NOMO-1 treated with dmso at 0.1 percent for 144 hours (cell line): Measurements from ENCODE around the gene DYNC1I1.
A peak's percentile ranks its signal among the peaks of the same experiment; 100 is the strongest.

ENCODE experiments used
- DNase-seq: peaks from one replicate; lab custom pipeline; 2025; ENCODE audit not compliant: unreplicated experiment; lab: John Stamatoyannopoulos, UW

The DYNC1I1 gene

DNA sequence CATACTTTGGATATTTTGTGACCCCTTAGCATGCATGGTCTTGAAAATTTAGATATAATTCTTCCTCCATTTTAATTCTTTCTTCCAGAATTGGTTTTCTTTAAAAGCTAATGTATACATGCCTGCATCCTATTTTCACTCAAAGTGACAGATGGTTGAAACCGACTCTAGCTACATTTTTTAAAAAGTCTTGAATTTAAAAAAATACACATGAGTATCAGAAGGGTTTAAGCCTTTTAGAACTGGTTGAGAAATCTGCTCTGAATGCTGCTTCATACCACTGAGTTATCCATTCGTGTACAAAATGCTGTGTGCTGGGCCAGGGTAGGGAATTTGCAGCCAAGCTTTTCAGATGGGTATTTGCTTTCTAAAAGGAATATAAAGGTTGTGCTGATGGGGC is 16.5 kb downstream of the DYNC1I1 start:
- no peak for DNase-seq

DNA sequence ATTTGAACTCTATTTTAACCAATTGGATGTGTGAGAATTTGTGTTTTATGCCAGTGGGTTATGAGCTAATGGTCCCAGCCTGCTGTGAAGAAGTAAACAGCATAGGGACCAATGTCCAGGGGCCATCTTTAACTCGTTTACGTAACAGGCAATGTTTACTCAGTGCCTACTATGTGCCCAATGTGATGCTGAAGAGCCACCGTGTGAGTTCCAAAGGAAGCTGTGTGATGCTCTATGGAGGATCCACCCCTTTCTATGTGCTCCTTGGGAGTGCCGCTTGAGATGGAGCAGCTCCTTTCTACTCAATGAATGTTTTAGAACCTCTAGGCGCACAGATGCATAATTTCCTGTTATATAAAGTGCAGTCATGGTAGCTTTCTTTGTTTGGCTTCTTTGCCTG is 21.3 kb downstream of the DYNC1I1 start:
- no peak for DNase-seq

DNA sequence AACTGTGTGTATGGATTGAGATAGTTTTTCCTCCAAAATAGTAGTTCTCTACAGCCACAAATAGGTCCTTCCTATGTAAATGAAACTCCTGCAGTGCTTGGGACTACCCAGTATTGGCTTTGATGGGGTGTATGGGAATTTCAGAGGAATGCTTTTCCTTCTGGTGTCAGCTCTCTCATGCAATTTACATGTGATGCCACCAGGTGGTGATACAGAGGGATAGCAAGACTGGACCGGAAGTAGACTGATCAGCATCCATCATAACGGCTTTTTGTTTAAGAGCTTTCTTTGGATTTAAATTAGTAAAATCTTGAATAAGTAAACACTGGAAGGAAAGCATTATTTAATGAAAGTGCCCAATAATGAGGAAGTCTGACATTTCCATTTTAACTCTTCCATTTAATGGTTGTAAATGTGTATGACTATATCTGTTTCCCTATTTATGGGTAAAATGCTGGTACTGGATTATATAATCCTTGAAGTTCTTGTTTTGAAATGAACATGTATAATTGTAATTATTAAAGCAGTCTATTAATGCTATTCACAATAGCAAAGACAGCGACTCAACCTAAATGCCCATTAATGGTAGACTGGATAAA is 22.7 kb downstream of the DYNC1I1 start:
- no peak for DNase-seq

DNA sequence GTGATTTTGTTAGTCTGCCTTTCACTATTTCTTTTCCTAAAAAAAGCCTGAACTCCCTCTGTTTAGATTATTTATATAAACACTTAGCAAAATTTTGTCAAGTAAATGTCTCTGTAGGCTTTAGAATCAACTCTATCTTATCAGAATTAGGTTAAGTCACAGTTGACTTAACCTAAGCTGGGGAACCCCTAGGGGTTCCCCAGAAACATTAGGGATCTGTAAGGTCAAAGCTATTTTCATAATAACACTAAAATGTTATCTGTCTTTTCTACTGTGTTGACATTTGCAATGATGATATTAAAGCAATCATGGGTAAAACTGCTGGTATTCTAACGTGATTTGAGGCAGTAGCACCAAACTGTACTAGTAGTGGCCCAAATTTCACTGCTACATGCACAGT is 24.3 kb downstream of the DYNC1I1 start:
- no peak for DNase-seq

DNA sequence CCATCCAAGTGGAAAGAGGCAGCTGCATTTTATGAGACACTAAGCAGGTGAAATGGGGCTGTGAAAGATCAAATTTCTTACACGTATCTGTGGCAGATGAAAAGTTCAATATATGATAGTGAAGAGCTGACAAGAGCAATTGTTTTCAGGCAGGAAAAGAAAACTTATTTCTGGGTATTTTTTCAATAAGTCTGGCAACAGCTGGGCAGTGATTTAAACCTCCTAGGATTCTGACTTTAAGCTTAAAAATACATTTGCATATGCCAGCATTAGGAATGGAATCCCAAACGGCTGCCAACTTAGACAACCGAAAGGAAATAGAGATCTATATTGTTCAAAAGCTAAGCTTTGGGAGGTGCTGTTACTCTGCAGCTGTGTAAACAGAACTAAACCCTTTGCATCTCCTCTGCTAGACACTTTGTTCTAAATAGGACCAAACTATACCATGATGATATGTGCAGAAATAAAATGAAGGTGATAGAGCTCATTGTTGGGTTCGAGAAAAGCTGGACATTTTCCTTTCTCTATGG is 26.1 kb downstream of the DYNC1I1 start:
- no peak for DNase-seq

DNA sequence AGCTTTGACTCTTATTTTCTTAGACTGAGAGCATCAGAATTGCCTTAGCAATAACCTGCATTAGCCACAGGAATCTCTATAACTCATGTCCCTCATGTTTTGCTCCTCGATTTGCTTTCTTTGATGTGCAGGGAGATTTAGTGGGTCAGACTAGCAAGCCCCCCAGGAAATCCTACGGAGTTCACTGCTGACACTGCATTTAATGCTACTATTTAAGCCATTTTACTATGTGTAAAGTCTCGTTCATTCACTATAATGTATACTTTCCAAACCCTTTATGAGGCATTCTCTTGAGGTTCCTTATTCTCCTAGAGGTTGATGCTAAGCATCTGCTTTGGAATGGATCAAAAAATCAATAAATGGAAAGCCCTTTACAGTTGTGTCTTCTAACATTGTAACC is 28.4 kb downstream of the DYNC1I1 start:
- no peak for DNase-seq

DNA sequence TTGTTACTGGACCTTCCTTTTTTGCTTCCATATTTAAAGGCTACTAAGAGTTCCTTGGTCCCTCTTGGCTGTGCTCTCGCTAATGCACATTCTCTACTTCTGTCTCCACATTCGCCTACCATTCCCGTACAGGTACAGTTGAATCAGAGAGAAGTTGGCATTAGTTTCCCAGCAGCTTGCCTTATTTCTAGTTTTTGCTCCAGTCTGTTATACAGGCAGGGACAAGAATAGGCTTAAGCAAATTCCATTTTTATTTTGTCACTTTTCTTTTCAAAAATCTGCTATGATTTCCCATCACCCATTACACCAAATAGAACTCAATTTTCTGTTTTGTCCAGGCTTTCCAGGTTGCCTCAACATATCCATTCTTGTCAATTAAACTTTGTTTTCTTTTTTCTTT is 29.9 kb downstream of the DYNC1I1 start:
- no peak for DNase-seq

DNA sequence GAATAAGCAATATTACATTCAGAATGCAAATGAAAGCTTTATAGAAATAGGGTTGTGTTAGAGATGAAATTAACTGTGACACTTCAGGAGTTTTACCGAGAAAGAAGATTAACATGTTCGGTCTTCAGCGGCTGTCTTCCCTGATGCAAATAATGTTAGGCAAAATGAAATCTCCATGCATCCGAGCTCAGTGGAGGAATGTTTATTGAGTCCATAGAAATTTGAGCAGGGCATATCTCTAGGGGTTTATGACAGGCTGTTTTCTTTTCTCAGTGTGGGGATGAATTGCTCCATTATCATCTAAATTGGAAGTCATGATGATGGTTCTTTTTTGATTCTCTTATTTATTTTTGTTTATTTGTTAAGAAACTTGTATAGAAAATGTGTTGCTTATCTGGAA is 31.7 kb downstream of the DYNC1I1 start:
- DNase-seq, result no peak

DNA sequence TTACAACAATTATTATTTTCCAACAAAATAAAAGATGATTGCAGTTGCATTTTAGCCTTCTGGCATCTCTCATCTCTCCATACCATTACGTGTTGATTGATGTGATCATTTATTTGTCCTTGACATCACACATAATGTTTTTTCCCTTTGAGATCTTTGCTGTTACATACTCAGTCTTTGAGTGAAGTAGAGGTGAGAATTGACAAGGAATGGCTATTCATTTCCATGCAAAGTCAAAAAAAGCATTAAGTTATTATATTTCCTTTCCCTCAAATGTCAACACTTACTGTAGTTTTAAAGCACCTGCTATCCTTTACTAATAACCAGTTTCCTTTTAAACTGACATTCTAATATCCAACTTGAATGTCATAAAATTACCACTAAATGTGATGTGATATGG is 33.6 kb downstream of the DYNC1I1 start:
- no peak for DNase-seq

DNA sequence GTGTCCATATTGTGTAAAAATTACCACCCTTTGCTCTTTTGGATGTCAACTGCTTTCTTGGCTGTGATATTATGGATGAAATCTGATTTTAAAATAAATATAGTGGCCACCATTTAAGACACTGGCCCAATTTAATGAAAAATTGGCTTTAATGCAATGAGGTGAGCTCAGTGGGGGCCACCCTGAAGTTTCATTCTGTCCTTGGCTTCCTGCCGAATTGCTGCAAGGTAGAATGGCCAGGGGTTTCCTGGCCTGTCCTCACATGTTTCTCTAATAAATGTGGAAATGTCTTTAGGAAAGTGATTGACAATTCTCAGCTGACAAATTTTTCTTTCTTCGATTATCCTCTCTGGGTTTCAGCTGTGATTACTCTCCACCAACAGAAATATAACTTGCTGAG is 36.0 kb downstream of the DYNC1I1 start:
- DNase-seq, result no peak

DNA sequence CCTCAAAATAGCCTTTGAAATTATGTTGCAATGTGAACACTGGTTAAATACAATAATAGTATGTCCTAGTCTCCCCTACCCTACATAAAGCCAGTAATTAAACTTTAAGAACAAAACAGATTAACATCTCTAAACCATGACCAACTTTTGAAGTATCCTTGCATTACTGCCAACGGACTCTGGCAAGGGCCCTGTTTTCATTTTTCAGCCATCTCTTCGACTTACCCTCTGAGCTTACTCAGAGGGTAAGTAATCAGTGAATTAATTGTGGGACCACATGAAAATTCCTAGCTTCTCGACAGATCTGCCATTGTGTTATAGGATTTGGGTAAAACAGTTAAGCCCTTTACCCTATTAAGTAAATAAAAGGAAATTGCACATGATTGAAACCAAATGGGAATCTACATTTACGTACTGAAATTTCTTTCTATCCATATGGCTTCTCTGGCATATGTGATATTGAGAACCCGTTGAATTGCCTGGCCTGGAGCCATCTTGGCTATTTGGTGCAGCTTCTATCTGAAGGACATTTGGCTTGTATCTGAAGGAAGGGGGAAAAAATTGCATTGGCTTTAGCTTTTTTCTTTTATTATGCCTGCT is 39.6 kb downstream of the DYNC1I1 start:
- no peak for DNase-seq

DNA sequence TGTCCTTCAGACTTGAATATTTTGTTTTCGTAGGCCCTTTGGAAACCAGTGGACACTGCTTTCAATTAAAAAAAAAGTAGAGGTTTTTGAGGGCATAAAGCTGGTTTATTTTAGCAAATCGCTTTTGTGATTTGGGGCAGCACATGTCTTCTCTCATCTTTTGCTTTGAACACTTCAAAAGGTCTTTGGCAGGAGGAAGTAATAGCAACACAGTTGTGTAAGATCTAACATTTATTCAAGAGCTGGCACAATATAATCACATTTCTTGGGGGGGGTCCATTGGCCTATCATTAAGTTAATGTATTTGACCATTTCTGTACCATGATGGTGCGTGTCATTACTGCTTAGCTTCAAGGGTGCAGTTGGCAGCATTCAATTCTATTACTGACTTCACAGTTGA is 42.4 kb downstream of the DYNC1I1 start:
- no peak for DNase-seq

DNA sequence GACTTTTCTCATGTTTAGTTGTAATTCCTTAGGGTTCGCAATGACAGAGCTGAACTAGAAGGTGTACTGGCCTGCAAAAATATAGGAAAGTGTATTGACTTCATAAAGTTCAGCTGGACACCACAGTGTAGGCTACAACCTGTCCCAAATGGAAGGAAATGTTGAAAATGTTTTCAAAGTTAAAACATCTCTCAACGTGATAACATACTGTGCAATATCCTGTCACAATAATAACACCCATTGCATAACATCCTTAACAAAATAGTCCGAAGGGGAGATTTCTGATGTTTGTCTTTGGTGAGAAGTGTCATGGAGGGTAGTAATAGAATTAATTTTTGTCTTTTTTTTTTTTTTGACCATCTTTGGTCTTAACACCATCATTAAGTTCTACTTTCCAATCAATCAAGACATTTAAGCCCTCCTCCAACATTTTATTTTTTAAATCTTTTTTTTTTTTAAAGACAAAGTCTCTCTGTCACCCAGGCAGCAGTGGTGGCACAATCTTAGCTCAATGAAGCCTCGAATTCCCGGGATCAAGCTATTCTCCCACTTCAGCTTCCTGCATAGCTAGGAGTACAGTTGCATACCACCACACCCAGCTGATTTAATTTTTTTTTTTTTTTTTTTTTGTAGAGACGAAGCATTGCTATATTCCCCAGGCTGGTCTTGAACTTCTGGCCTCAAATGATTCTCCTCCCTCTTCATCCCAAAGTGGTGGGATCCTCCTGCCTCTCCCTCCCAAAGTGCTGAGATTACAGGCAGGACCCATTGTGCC is 45.7 kb downstream of the DYNC1I1 start:
- DNase-seq, result peak; percentile 43

DNA sequence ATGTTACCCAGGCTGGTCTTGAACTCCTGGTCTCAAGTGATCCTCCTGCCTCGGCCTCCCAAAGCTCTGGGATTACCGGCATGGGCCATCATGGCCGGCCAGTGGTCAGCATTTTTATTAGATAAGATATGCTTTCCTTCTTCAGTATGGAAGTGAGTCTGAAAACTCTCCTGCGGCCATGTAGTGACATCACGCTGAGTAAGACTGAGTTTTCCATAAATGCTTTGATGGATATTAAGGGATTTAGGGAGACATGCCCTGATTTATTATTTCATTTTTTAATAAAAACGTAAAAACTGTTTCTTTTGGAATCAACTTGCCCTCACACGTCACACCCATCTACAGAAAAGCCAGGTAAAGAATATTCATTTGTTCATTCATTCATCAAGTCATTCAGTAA is 48.4 kb downstream of the DYNC1I1 start:
- DNase-seq, result no peak

DNA sequence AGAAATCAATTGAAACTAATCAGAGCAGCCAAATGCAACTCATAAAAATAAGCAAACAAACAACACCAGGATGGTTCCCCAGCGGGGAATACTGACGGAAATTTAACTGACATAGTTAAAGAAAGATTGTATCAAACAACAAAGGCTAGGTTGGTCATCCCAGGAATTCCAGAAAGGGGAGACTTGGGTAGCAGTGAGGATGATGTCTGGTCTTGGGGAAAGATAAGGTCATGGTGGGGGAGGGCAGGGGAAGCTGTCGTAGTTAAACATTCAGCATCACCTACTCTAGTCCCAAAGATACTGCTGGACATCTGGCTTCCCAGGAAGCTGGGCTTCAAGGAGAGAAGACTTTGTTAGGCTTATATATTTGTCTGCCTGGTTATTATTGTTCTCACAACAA is 50.4 kb downstream of the DYNC1I1 start:
- DNase-seq, result no peak

DNA sequence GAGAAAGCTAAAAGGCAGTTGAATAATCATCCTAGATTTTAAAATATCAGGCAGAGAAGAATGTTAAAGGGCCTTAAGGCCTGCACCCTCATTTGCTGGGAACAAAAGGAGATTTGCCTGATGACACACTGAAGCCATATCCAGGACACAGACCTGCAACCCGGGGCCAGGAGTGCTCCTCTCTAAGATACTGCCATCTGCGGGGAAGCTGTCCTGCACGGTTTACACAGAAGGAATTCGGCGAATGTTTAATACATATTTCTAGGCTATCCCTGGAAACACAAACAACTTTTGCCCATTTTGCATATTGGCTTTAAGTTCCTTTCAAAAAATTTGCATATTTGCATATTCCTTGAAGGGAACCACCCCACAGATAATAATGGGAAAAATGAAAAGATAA is 52.3 kb downstream of the DYNC1I1 start:
- DNase-seq, result no peak

DNA sequence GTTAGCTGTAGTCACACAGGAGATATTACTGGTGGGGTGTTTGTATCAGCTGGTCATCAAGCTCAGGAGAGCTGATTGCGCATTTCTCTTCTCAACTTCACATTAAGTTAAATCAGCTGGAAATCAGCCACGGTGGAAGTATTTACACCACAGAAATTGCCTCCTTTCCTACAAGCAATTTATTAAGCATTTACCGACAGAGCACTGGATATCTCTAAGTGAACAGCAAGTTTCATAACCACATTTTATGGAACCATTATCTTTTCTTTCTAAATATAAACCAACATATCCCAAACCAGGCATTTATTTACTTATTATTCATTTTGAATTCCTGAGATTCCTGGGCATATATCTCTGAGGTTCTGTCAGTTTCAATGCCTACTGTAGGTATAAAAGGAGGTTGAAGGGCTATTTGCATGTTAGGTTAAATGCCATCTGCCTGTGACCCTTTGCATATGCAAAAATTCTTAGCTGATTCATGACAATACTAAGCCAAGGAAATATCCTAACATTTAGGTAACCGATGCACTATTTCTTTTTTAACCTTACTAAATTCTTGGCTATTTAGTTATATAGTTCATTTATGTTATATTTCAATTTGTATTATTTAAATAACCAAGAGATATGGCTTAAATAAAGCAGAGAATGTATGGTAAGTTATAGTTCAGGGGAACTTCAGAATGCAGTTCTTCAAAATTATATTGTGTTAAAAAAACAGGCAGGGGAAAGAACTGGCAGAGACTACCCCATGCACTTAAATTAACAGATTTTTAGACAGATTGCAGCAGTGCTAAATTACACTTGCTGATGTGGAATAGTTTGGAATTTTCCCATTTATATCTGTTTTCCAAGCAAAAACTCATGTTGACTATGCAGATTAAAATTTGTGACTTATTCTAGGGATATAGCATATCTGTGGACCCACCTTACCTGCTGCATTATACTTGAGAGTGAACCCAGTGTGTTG is 56.8 kb downstream of the DYNC1I1 start:
- DNase-seq, result no peak

DNA sequence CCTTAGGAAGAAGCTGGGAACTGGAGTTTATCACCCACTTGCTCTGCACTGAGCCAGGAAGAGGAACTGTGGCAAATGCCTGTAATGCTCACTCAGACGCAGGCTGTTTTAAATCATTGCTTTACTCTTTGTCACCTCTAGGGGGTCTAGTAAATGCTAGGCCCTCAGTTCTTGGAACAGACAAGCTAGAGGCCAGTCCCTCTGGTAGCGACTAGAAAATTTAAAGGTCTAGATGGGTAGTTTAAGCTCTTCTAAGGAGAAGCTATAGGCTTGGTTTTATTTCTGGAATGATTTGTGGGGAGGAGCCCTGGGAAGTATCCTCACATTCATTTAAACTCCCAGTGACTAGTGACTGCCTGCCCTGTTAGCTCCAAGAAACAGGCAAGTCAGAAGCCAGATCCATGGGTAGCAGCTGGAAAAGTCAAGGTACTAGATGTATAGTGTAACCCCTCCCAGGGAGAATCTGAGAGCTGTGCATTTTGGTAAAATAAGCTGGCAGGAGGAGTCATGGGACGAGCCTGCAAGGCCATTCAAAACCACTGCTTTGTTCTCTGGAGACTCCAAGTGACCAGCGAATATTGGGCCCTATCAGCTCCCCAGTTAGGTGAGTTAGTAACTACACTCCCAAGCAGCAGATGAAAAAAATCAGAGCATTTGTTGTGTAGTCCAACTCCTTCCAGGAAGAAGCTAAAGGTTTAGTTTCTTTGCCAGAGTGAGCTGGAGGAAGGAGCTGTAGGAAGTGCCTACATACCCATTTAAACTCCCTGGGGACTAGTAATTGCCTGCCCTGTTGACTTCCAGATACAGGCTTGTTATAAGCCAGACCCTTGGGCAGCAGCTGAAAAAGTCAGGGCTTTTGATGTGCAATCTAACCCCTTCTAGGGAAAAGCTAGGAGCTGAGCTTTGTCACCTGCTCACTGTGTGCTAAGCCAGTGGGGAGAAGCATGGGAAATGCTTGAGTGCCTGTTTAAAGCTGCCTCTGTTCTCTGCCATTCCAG is 68.9 kb downstream of the DYNC1I1 start:
- DNase-seq, result peak; percentile 57

DNA sequence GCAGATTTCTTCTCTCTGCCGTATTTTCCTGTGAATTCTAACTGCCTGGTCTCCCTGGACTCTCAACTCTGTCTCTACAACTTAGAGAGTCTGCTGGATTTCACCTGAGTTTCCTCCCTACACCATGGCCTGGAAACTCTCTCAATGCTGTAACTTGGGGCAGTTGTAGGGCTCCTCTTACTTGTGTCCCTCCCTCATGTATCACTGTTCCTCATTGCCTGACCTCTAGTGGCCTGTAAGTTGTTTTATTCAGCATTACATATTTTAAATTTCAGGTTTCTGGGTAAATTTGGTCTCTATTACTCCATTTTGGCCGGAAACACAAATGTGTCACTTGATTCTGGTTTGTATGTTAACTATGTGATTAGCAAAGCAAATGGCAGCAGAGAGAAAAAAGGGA is 70.9 kb downstream of the DYNC1I1 start:
- DNase-seq, result no peak

DNA sequence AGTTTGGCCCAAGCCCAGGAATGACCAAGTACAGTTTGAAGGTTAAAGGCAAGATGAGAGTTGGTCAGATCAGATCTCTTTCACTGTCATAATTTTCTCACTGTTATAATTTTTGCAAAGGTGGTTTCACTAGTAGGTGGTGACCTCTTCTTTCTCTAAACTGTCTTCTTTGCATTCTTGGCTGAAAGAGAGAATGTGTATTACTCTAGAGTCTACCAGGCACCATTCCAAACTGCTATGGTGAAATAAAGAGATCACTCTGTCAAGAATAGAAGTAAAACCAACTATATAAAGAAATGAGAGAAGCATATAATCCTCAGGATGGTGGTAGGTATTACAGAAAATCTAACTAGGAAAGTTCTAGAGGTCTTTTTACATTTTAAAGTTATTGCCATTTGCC is 72.7 kb downstream of the DYNC1I1 start:
- DNase-seq, result no peak
